Stromal cell of bone marrow (primary cell): Measurements from ENCODE around the gene LMX1B.
"Not testable (repeated sequence)": the region's sequence is repeated elsewhere in the genome, so short reads cannot be mapped to it uniquely, and the experiment has no call there.

Experiments
- DNase-seq: peaks from one replicate; pipeline ENCODE4 v3.0.0-alpha.2; 2012; ENCODE audit warnings: low read depth

LMX1B gene

DNA sequence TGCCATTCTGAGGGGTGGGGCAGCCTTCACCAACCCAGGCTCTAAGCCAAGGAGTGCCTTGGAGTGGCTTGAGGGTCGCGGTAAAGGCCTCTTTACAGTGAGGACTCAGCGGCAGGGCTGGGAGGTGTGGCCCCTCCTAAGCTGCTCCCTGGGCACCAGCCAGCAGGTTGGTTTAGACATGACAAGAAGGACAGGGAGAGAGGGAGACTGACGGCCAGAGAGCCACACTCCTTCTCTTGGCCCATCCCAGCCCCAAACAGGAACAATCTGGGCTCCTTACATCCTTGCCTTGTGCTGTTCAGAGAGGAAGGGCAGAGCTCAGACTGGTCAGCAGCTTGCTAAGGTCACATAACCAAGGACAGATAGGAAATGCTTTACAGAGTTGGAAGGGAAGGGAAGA lies 94.5 kb downstream of the LMX1B start:
- no peak for DNase-seq

GRCh38 chr9:126709241-126709640 lies 95.5 kb downstream of the LMX1B start:
- DNase-seq, result no peak

DNA sequence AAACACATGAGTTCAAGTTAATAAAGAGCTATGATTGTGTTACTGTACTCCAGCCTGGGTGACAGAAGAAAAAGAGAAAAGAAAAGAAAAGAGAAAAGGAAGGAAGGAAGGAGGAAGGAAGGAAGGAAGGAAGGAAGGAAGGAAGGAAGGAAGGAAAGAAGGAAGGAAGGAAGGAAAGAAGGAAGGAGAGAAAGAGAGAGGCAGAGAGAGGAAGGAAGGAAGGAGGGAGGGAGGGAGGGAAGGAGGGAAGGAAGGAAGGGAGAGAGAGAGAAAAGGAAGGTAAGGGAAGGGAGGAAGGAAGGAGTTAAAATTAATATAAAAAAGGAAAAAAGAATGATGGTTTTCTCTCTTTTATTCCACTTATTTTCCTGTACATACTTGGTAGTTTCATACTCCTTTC lies 101.7 kb downstream of the LMX1B start:
- DNase-seq, result no peak

GRCh38 chr9:126717441-126717840 lies 103.7 kb downstream of the LMX1B start:
- not testable (repeated sequence) for DNase-seq

DNA sequence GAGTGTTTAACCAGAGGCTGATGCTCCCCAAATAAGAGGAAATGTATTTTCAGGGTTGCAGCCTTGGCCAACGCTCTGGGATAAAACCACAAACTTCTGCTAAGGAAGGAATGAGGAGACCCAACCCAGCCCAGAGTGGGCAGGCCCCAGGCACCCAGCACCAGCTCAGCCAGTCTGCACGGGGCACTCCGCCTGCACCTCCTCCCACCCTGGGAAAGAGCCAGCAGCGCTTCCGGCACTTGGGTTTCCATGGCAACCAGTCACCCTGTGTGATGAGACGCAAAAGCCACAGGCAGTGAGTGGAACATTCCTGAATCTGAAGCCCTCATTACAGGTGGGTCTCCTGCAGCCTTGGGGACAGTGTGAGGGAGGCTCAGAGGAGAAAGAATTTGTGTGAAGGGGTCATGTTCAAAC lies 105.9 kb downstream of the LMX1B start:
- peak; percentile 29 for DNase-seq

- no peak for DNase-seq
Measured at GRCh38 chr9:126720036-126720435, 106.3 kb downstream of the LMX1B start.

- no peak for DNase-seq
Measured at GRCh38 chr9:126720661-126721563, 107.2 kb downstream of the LMX1B start.

GRCh38 chr9:126721564-126721981 lies 107.8 kb downstream of the LMX1B start:
- DNase-seq, result no peak

DNA sequence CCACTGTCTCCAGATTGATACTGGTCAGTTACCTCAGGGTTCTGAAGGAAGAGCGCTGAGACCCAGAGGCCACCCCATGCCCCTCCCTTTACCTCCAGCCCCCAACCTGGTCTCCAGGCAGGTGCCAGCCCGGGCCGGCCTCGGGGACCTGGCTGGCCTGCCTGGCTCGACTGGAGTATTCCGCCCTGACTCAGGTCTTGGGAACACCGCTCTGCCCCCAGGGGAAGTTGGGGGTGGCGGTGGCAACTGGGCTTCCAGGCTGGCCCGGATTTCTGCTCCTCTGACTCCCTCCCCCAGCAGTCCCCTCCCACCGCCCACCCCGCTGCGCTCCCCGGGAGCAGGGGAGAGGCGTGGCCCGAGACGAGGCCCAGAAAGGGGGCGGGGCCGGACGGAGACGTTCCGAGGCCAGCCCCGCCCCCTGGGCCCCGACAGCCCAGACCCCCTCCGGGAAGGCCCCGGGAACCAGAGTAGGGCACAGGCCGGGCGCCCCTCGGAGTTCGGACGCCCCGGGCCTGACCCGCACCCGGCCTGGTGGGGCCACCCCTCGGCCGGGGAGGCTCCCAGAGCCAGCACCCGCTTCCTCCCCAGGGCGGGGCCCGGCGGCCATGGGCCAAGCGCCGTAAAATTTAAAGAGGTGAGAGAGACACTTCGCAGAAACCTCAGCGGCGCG lies 108.7 kb downstream of the LMX1B start:
- DNase-seq, result no peak

- no peak for DNase-seq
Measured at GRCh38 chr9:126722922-126723806, 109.4 kb downstream of the LMX1B start.

- DNase-seq, result no peak
Measured at GRCh38 chr9:126723807-126724172, 110.1 kb downstream of the LMX1B start.

- no peak for DNase-seq
Measured at GRCh38 chr9:126724226-126724625, 110.5 kb downstream of the LMX1B start.

DNA sequence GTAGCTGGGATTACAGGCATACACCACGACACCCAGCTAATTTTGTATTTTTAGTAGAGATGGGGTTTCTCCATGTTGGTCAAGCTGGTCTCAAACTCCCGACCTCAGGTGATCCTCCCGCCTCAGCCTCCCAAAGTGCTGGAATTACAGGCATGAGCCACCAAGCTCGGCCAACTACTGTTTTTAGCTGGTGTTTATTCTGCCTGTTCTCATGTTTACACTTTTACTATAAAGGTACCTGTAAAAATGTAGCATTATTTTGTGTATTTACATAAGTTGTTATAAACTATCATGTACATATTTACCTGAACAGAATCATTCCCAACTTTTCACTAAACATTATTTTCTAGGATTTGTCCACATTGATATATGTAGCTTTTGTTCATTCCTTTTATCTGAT lies 111.8 kb downstream of the LMX1B start:
- not testable (repeated sequence) for DNase-seq

- not testable (repeated sequence) for DNase-seq
Measured at GRCh38 chr9:126728210-126728609, 114.5 kb downstream of the LMX1B start.

GRCh38 chr9:126730592-126730991 lies 116.9 kb downstream of the LMX1B start:
- not testable (repeated sequence) for DNase-seq

DNA sequence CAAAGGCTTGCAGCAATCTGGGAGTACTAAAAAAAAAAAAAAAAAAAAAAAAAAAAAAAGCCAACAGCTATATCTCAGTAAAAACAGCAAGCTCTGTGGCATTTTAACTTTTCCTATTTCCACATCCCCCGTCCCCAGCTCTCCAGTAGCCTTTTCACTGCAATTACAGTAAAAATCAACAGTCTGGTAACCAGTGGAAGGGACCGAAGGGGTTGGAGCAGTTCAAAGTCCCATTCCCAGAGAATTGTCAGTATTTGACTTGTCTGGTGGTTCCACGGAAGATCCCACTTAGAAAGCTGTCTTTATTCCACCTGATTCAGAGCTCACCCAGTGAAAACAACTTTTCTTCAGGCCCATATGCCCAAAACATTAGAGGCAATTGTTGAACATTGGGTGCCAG lies 119.3 kb downstream of the LMX1B start:
- DNase-seq, result no peak

GRCh38 chr9:126734877-126735276 lies 121.1 kb downstream of the LMX1B start:
- DNase-seq, result no peak

DNA sequence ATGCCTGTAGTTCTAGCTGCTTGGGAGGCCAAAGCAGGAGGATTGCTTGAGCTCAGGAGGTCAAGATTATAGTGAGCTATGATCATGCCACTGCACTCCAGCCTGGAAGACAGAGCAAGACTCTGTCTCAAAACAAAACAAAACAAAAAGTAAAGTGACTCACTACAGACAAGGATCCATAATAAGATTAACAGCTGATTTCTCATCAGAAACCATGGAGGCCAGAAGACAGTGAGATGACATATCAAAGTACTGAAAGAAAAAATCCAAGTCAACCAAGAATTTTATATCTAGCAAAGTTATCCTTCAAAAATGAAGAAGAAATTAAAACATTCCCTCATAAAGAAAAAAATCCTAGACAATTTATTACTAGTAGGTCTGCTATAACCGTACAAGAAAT lies 121.8 kb downstream of the LMX1B start:
- DNase-seq, result no peak

DNA sequence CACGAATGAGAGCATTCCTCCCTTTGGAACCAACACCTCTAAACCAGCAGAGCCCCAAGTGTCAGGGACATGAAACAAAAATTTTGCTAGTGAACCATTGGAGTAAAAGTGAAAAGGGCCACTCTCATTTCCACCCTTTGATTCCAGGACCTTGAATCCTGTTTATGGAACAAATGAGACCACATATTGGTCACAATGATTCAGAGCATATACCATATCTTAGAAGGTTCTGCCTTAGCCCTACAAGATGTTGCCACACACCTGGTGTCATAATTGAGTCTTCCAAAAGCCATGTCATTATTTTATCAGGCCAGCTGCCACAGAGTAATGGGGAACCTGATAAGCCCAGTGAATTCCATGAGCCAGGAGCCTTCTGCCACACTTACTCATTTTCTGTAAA lies 124.8 kb downstream of the LMX1B start:
- DNase-seq, result no peak

DNA sequence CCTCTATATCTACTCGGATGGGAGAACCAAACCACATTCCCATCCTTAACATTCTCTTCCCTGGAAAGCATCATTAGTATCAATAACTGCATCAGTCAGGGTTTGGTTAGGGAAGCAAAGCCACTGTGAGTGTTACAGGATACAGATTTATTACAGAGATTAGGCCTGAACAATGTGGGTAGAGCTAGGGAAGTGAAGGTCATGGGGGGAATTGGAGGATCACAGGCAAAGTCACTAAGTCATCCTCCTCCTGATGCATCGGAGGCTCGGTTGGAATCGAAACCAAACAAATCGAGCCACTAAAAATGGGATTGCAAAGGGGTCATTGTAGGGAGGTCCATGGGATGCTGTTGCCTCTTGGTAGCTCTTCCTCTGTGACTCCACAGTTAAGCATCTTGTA lies 129.3 kb downstream of the LMX1B start:
- DNase-seq, result no peak

DNA sequence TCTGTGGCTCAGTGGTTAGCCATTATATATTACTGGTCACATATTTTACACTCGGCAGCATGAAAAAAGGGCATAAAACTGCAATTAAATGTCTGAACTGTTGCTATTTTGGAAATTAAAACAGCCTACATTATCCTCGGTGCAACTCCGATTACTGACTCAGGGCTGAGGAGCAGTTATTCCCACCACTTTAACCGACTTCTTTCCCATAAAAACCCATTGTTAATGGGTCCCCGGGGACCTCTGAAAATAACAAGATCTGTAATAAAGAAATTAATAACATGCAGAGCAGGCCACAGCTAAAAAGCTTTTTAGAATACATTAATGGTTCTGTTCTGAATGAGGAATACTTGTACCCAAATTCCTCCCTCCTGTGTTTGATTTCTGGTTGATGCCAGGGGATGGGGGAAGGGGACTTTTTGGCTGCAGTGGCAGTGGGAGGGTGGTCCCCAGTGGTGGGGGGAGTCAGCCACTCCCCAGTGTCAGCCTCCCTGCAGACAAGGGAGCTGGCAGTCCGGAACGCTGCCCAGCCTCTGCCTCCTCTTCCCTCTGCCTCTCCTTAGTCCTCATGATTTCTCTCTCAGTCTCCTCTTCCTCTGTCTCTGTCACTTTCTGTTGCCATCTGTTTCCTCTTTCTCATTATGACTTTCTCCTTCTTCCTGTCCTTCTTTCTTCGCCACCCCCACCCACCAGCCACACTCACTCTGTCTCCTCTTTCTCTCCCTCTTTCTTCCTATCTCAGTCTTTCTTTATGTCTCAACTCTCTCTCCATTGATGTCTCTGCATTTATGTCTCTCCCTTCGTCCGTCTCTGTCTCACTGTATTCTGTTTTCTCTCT lies 132.1 kb downstream of the LMX1B start:
- no peak for DNase-seq
